AG20443 (cell line): ENCODE results near the gene PXMP4.

Experiments used
- DNase-seq: peaks from one replicate; pipeline ENCODE4 v3.0.0; 2012; ENCODE audit warnings: low spot score, mixed read lengths

Gene PXMP4

DNA sequence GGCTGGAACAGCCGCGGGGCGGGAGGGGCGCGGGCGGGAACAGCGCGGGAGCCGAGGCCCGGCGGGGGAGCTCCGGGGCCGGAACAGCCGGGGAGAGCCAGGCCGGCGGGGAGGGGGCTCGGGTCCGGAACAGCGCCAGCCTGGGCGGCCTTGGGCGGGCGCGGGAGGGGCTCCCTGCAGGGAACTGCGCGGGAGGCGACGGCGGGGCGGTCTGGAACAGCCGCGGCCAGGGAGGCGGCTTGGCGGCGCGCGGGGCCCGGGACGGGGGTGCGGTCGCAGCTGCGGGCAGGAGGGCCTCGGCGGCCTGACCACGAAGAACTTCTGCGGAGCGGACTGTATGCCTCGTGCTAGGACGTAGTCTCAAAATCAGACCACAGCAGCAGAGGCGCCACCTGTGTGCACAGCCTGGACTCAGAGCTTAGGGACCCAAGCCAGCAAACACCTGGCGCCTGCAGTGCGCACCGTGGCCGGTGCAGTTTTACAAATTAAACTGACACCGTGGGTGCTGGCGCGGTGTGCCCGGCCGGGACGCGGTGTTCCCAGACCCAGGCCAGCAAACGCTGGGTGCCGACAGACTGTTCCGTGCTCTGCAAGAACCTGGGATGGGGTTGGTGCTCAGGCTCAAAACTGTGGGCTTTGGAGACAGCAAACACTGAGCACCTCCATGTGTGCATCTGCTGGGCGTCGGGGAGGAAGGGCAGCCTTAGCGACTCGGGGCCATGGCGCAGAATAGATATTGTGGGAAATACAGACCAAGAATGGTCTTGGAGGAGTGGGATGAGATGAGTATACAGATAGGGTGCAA lies 12.3 kb upstream of the PXMP4 start:
- peak; percentile 88 for DNase-seq

DNA sequence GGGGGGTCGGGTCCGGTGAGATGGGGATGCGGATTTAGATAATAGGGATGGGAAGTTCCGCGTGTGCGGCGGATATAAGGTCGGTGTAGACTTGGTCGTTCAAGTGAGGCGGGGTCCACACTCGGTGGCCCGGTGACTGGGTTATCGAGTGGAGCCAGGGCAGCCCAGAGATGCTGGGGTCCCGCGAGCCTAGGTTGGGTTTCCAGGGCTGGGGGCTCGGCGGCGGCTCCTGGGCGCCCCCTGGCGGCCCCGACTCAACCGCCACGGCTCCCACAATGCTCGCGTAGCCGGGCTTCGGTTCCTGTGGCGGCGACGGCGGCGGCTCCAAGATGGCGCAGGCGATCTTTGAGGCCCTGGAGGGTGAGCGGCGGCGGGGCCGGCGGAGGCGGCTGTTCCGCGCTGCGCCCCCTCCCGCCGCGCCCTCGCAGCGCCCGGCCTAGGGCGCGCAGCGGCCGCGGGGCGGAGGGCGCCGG lies 11.6 kb upstream of the PXMP4 start, which contains the start of gene ZNF341:
ZNF341 (plus strand) TSS at position 304 of the 473 bp plus-strand sequence; CDS start at position 330, 26 bp downstream.
- no peak for DNase-seq

DNA sequence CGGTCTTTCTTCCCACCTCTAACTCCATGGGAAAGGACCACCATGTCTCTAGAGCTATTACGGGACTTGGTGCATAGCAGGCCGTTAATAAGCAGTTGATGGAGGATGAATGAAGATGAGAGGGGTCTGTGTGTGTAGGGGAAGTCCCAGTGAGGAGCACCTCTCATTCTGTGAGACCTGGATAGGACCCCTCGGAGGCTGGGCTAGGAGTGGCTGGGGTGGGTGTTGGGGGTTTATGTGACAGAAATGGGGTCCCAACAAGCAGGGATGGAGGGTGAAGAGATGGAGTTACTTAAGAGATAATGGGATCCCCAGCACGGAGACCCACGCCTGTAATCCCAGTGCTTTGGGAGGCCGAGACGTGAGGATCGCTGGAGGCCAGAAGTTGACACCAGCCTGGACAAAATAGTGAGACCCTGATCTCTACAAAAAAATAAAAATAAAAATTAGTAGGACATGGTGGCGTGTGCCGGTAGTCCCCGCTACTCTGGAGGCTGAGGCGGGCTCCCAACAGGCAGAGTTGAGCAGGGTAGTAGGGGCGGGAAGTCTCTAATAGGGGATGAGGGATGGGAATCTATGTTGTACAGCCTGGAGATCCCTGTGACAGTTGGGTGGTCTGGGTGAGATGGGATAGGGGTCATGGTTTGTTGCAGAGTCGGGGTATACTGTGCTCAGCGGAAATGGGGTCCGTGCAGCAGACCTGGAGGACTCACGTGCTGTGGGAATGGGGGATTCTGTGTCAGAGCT lies 11.0 kb upstream of the PXMP4 start:
- DNase-seq, result no peak

DNA sequence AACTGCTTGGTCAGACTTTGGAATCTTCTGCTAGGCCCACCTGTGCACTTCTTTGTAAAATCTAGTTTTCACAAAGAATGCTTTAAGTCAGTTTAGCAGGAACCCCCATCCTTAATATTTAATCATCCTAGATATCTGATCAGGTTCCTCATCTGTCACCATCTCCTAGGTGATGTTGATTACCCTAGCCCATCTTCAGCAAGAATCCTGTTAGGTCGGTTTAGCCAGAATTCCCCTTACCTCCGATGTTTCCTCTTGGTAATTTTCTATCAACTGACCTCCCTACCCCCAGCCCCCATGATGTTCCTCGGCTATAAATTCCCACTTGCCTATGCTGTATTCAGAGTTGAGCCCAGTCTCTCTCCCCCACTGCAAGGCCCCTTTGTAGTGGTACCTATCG lies 9.0 kb upstream of the PXMP4 start:
- DNase-seq, result no peak

DNA sequence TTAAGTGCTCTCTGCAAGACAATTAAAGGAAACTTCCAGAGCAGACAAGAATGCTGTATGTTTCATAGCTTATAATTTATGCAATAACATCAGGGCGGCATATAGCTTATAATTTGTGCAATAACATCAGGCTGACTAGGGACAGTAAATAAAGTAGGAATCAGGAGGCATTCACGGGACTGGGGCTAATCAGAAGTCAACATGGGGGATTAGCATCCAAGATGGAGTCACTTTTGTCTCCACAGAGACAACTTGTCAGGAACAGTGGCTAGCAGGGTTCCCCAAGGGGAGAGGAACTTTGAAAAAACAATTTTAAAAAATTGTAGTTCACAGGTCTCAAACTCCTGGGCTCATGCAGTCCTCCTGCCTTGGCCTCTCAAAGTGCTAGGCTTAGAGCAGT lies 8.4 kb upstream of the PXMP4 start:
- no peak for DNase-seq

DNA sequence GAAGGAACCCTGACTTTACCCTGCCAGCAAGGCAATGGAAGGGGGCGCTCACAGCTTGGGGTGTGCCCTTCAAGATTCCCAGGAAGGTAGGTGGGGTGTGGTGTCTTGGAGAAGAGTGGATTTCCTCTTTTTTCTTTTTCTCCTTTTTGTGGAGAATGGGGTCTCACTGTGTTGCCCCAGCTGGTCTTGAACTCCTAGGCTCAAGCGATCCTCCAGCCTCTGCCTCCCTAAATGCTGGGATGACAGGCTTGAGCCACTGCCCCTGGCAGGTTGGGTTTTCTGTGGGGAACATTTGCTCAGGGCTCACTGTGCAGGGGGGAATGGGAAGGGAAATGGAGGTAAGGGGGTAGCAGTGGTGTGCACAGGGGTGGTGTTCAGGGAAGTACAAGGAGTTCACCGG lies 7.7 kb upstream of the PXMP4 start:
- DNase-seq, result no peak

DNA sequence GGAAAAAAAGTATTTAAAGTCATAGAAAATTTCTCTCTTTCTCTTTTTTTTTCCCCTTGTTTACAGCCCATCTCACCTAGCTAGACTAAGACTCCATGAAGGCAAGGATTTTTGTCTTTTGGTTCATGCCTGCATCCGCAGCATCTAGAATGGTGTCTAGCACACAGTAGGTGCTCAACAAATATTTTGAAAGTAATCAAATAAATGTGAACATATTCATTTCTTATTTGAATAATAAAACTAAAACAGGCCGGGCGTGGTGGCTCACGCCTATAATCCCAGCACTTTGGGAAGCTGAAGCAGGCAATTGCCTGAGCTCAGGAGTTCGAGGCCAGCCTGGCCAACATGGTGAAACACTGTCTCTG lies 7.0 kb upstream of the PXMP4 start:
- no peak for DNase-seq

DNA sequence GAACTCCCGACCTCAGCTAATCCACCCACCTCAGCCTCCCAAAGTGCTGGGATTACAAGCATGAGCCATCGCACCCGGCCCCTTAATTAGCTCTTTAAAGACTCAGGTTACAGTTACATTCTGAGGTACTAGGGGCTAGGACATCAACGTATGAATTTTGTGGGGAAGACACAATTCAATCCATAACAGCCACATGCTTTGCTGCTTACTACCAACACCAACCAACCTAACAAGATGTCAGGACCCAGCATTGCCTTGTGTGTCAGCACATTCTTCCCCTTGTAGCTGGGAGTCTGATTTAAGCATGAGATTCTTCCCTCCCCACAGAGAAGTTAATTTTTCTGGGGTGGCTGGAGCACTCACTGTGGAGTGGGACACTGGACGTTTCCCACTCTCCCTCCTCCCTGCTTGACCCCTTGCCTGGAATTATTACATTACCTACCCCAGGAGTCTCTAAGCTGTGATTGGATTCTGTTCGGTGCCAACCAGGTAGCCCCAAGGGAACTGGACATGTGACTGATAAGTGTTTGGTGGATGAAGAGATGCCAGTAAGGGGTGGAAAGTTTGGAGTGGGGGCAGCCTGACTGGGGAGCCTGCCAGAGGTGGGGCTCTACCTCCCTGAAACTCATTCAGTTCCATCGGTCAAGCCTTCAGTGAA lies 5.6 kb upstream of the PXMP4 start:
- DNase-seq, result no peak

DNA sequence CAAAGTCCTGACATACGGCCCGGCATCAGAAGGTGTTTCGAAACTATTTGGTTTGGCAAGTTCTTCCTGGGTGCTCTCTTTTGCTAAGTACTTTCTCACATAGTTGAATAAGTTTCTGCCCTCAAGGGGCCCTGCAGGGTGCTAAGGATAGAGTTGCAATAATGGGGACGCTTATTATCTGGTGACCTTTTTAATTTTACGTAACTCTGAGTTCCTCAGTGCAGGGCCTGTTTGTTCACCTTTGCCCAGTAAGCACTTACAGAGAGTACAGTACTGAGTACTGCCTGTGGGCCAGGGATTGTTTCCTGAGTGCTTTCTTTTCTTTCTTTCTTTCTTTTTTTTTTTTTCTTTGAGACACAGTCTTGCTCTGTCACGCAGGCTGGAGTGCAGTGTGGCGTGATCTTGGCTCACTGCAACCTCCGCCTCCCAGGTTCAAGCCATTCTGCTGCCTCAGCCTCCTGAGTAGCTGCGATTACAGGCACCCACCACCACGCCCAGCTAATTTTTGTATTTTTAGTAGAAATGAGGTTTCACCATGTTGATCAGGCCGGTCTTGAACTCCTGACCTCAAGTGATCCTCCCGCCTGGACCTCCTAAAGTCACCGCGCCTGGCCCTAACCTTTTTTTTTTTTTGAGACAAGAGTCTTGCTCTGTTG lies 4.5 kb upstream of the PXMP4 start:
- DNase-seq, result no peak

DNA sequence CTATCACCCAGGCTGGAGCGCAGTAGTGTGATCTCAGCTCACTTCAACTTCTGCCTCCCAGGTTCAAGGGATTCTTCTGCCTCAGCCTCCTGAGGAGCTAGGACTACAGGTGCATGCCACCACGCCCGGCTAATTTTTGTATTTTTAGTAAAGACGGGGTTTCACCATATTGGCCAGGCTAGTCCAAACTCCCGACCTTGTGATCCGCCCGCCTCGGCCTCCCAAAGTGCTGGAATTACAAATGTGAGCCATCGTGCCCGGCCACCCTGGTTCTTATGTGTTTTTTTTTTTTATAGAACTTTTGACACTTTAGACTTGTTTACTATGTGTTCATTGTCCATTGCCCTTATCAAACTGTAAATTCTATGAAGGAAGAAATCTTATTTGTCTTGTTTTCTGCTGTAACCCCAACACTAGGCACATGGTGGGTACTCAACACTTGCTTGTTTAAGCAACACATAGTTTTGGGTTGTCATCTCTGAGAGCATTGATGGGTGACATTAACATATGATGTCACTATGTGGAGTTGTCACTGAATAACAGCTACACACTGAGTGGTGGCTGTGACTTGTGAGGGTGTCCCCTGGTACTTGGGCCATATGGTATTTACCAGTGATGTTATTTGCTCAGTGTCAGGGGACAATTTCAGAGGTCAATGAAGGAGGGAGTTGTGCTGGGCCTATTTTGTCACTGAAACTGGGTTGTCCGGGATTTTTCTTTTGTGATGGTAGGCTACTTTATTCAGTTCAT lies 1.5 kb upstream of the PXMP4 start:
- DNase-seq, result no peak

DNA sequence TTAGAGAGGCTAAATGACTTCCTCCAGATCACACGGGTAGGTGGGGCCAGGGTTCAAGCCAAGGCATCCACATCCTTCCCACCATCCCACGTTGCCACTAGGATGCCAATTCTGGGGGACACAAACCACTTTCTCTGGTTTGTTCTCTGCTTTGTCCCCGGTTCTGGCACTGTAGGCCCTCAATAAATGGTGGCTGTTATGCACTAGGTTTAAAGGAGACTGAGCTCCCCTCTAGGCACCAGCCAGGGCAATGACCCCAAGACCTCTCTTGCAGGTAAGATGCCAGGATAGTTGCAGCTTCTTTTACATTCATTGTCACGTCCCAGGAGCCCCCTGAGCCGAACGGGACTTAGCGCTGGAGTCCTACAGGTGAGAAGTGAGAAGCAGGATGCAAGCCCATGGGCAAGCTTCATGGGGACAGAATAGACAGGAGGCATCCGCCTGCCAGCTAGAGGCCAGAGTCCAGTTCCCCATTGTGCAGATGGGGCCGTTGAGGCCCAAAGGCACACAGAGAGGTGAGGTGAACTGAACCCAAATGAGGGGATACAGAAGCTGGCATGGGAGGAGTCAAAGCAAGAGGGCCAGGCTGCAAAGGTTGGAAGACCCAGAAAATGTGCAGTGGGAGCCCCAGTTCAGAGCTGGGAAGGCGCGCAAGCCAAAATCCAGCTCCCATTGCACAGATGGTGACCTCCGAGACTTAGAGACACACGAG lies 677 bp downstream of the PXMP4 start:
- no peak for DNase-seq

DNA sequence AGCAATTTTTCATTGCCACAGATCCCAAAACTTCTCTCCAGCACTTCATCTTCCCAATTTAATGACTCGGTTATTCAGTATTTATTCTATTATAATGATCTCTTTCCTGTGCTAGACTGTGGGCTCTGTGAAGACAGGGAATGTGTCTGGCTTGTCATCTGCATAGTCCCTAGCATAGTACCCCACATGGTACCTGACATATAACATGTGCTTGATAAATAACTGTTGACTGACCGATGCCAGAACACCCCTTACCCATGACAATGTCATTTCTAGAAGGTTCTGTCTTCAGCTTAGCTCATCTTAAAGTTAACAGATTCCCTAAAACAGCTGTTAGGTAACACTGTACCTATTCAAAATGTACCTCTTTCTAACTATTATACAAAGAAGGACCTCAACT lies 3.6 kb downstream of the PXMP4 start:
- DNase-seq, result no peak

DNA sequence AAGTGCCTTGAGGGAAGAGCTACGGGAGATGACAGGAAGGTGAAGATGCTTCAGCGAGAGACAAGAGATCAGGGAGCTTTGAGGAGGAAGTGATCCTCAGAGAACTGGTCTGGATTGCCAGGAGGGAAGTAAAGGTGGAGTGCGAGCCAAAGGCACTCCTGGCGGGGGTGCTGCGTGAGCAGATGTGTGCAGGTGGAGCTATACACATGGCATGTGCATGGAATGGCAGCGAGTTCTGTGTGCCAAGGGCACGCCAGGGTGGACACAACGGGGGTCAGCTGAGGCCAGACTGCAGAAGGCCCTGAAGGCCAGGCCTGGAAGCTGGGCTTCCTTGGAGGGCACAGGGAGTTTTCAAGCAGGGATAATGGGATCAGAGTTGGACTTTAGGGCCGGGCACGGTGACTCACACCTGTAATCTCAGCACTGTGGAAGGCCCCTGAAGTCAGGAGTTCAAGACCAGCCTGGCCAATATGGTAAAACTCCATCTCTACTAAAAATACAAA lies 6.2 kb downstream of the PXMP4 start:
- no peak for DNase-seq

DNA sequence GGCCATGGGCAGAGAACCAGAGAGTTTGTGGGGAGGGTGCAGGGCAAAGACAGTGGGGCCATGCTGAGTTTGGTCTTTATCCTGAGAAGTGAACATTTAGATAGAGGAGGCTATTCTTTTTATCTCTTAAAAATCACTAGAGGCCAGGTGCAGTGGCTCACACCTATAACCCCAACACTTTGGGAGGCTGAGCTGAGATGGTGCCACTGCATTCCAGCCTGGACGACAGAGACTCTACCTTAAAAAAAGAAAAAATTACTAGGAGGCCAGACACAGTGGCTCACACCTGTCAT lies 8.7 kb downstream of the PXMP4 start:
- DNase-seq, result no peak

DNA sequence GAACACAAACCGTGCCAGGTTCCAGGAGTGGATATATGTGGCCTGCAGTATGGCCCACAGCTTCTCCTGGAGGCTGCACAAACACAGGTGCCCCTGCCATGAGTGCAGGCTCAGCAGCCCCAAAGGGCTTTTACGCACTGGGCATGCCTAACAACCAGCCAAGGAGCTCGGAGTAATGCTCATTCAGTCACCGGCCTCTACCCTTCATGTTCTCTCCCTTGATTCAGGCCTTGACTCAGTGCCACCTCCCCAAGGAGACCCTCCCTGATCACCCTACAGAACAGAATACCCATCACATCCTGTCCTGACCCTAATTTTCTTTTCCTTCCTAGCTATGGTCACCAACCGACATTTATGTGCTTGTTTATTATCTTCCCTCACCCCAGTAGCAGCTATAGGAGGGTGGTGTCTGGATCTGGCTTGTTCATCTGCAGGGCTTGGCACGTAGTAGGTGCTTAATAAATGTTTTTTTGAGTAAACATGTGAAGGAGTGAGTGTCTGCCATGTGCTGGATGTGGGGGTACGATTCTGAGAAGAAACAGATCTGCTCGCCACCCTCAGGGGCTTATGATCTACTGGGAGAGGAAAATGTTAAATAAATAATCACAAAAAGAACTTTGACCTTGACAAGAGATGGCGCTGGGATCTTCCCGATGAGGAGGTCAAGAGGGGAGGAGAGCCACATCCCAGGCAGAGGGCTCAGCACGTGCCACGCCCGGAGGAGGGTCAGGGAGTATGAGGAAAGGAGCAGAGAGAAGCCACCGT lies 9.2 kb downstream of the PXMP4 start:
- DNase-seq, result no peak

DNA sequence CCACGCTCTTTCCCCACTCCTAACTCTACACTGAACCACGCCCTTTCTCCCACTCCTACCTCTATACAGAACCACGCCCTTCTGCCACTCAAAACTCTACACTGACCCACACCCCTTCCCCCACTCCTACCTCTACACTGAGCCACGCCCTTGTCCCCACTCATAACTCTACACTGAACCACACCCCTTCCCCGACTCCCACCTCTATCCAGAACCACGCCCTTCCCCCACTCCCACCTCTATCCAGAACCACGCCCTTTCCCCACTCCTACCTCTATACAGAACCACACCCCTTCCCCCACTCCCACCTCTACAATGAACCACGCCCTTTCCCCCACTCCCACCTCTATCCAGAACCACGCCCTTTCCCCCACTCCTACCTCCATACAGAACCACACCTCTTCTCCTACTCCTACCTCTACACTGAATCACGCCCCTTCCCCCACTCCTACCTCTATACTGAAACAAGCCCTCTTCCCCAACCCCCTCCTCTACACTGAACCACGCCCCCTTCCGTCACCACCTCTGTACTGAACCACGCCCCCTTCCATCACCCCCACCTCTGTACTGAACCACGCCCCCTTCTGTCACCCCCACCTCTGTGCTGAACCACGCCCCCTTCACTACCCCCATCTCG lies 10.1 kb downstream of the PXMP4 start:
- no peak for DNase-seq

DNA sequence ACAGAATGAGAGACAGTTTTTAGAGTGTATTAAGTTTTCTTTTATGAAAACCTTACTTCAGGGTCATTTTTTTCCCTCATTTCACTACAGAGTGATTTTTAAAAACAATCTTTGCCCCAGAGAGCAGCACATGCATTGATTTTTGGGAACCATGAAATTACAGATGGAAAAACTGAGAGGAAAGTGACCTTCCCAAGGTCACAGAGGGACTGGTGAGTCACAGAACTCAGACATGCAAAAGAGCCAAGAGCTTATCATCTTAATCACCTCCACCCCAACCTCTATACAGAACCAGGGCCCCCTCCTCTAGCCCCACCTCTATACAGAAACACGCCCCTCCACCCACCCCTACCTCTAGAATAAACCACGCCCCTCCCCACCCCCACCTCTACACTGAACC lies 10.7 kb downstream of the PXMP4 start:
- no peak for DNase-seq

DNA sequence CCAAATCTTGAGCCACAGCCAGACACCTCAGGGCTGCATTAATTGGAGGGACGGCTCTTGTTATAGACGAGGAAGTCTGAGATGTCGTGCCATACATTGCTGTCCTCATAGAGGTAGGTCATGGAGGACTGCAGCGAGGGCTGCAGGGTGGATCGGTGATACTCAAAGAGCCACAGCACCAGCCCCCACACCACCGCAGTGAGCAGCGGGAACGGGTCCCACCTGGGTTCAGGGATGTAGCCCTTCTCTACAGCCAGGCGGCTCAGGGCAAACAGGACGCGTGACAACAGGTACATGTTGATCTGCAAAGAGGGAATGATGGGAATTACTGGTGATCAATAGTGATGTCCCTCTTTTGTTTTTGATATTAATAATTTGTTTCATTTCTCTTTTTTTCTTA lies 12.4 kb downstream of the PXMP4 start:
- DNase-seq, result no peak

DNA sequence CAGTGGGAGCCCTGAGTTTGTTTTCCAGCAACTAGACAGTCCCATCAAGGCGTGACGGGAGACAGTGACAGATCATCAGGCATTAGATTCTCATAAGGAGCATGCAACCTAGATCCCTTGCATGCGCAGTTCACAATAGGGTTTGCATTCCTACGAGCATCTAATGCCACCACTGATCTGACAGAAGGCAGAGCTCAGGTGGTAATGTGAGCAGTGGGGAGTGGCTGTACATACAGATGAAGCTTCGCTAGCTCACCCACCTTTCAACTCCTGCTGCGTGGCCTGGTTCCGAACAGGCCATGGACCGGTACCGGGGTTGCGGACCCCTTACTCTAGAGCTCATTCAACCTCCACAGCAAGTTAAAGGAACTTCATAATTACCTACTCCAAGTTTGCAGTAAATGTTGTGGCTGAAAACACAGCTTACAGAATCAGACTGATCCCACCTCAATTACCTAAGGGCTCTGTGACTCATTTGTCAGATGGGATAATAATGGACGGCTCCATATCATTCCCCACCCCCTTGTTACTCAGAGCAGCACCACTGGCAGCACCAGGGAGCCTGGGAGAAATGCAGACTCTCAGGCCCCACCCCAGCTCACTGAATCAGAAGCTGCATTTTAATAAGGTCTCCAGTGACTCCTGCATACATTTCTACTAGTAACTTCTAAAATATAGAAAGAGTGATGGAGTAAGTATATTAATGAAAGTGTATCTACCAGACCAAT lies 15.7 kb downstream of the PXMP4 start:
- no peak for DNase-seq
